ENCODE data around the gene DOCK1.
"Not testable (repeated sequence)": the region's sequence is repeated elsewhere in the genome, so short reads cannot be mapped to it uniquely, and the experiment has no call there.

DOCK1 gene

DNA sequence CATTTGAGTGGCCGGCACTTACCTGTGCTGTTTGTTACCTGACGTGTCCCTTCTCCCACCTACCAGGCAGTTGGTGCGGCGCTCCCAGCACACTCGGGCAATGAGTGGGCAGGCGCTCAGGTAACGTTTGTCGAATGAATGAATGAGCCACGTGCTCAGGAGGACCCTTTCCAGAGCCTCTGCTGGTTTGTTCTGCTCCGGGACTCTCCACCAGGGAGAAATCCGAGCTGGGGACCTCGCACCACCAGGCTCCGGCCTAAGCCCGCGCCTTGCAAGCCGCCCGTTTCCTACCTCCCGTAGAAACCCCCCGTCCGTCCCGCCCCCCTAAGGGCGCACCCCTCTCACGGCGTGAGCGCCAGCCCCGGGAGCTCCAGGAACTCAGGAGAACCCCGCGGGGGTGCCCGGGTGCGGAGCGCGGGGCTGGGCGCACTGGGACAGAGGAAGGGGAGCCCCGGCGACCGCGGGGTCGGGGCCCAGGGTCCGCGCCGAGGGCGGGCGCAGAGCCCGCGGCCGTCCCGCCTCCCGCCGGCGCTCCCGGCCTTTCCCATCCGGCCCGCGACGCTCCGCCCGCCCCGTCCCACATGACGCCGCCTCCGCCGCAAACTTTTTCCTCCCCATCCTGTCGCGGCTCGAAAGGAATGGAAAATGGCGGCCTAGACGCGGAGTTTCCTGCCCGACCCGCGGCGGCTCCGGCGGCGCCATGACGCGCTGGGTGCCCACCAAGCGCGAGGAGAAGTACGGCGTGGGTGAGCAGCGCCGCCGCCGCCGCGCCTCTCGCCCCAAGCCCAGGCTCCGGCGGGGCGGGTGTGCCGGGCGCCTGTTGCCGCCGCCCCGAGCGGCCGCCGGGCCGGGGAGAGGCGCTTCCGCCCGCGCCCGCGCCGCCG, at the start of gene DOCK1:
TSS of gene DOCK1 (plus strand) at position 611 of the 884 bp plus-strand sequence. CDS start at position 701, 90 bp downstream.
- DNase-seq (ENCODE audit: low read depth) = no peak

GRCh38 chr10:126857178-126857806, 47.9 kb upstream of the DOCK1 start:
- DNase-seq (ENCODE audit: low read depth) = no peak

- no peak for DNase-seq (ENCODE audit: low read depth)
These were observed 37.5 kb upstream of the DOCK1 start for GRCh38 chr10:126867567-126868365.

DNA sequence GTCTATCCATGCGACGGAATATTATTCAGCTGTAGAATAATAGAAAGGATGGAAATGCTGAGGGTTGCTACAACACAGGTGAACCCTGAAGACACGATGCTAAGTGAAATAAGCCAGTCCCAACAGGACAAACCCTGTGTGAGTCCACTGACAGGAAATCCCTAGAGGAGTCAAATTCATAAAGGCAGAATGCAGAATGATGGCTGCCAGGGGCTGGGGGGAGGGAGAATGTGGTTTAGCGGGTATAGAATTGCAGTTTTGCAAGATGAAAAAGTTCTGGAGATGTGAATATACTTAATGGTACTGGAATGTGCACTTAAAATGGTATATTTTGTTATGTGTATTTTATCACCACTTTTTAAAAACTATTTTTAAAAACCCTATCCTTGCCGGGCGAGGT, 36.9 kb upstream of the DOCK1 start:
- no peak for DNase-seq (ENCODE audit: low read depth)

- no peak for DNase-seq (ENCODE audit: low read depth)
These were observed 33.1 kb upstream of the DOCK1 start for GRCh38 chr10:126872135-126872534.

GRCh38 chr10:126872768-126873167, 32.5 kb upstream of the DOCK1 start:
- DNase-seq (ENCODE audit: low read depth) = no peak

DNA sequence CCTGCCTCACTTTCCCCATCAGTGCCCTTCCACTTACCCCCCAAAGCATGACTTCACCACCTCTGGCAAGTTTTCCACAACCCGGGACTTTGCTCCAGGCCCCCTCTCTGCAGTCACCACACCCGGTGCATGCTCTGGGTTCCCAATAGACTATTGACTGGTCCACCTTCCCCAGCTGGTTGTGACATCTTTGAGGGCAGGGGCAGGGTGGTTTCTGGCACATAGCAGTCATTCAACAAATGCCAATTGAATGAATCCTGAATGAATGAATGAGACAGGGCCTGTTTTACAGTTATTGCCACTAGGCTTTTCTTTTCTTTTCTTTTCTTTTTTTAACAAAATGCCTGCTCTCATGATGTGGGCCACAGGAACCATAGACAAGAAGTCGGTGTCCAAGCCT, 28.8 kb upstream of the DOCK1 start:
- no peak for DNase-seq (ENCODE audit: low read depth)

DNA sequence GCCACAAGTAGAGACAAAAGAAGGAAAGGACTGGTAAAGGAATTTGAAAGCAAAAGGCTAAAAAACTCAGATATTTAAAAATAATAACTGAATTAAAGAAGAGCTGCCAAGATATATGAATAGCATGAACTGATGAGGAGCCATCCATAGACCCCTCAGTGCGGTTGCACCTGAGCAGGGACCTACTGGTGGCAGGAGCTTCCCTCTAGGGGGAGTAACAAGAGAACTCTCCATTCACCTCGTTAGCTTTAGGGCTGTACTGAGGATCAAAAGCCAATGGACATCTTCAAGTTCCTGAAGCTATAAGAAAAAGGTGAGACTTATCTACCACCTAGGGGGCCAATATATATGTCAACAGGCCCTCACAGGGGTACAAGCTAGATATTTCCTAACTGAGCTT, 27.8 kb upstream of the DOCK1 start:
- no peak for DNase-seq (ENCODE audit: low read depth)

DNA sequence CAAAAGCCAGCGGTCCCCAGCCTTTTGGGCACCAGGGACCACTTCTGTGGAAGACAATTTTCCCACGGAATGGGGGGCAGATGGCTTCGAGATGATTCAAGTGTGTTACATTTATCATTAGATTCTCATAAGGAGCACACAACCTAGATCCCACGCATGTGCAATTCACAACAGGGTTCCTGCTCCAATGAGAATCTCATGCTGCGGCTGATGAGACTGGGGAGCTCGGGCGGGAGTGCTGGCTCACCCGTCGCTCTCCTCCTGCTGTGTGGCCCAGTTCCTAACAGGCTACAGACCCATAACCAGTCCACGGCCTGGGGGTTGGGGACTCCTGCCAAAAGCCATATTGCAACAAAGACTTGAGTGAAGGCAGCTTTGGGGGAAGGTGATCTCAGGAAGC, 26.6 kb upstream of the DOCK1 start:
- DNase-seq (ENCODE audit: low read depth) = no peak

DNA sequence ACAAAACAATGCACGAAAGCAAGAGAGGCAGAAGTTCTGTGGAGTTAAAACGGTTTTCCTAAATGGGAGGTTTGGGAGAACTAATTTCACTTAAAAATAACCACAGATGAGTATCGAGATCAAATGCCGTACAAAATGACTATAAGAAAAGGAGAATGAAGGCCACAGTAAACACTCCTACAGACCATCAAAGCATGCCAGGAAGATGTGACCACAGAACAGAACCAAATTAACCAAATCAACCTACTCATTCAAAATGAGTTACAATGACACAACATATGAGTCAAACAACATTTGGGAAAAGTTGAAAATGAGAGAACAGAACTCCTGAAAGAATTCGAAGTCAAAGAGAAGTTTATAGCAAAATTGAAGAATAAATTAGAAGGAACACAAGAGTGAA, 24.3 kb upstream of the DOCK1 start:
- DNase-seq (ENCODE audit: low read depth) = no peak

GRCh38 chr10:126882055-126882454, 23.2 kb upstream of the DOCK1 start:
- not testable (repeated sequence) for DNase-seq (ENCODE audit: low read depth)

DNA sequence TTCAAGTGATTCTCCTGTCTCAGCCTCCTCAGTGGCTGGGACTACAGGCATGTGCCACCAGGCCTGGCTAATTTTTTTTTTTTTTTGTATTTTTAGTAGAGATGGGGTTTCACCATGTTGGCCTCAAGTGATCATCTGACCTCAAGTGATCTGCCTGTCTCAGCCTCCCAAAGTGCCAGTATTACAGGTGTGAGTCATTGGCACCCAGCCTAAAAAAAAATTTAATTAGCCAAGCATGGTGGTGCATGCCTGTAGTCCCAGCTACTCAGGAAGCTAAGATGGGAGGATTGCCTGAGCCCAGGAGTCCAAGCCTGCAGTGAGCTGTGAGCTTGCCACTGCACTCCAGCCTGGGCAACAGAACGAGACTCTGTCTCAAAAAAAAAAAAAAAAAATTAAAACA, 16.8 kb upstream of the DOCK1 start:
- not testable (repeated sequence) for DNase-seq (ENCODE audit: low read depth)

GRCh38 chr10:126889421-126889820, 15.8 kb upstream of the DOCK1 start:
- no peak for DNase-seq (ENCODE audit: low read depth)

GRCh38 chr10:126890797-126891196, 14.4 kb upstream of the DOCK1 start:
- not testable (repeated sequence) for DNase-seq (ENCODE audit: low read depth)

DNA sequence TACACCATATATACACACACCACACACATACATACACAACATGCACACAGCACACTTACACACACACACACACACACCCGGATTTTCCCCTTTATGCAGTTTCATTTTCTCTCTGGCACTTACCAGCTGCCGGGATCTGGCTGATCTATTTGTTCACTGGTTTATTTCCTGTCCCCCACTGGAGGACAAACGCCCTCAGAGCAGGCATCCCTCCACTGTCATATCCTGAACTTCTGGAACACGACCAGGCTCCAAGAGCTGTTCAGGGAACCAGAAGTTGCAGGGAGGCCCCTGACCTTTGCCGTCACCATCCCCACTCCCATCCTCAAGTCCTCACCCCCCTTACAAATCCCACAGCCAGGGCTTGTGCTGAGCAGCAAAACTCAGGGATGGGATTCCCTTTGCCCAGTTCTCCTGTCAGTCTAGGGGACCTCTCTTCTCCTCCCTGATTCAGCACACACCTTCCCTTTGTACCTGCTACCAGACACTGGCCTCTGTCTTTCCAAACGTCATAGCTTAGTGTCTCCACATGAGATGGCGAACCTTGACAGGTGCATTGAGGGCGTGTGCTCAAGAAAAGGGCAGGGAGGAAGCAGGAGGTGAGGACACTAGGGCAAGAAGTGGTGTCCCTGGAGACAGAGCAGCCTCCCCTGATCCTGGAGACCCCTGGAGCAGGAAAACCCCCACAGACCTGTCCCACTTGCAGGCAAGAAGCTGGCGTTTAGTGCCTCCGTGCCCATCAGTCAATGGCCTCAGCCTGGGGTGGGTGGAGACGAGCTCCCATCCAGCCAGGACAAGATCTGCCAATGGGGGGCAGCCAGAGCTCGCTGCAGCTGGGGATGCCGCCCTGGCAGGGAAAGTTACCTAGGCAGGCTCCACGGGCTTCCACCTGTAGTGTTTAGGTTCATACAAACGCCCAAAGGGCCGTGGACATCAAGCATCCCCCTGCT, 12.7 kb upstream of the DOCK1 start:
- no peak for DNase-seq (ENCODE audit: low read depth)

DNA sequence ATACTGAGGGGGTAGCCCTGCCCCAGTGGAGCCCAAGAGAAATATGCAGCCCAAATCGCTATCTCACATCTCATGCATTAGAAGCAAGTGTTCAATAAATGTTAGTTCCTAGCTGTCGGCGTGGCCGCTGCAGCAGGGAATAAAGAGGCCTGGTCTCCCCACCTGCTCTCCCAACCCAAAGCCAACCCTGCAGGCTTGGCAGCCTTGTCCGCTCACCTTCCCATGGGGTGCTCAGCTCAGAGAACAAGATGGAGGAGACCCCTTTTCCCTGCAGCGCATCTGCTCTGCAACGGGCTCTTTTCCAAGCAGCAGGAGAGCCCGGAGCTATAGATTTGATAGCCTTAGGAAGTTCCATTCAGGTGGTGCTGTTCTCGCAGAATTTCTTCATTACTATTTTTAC, 12.0 kb upstream of the DOCK1 start:
- no peak for DNase-seq (ENCODE audit: low read depth)

DNA sequence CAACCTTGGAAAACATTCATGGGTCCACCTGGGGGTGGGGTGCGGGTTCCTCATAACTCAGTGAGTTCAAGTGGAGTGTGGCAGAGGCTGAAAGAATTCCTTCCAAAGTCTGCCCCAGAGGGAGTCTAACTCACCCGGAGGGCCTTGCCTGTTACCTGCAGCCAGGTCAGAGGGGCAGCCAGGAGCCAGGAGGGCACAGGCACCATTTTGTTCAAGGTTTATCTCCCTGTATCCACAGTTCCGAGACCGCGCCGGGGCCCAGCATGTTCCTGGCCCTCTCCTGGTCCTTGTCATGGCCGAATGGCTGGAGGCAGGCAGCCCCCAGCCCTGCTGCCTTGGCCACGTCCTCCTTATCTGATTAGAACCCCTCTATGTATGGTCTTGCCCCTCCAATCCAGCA, 11.4 kb upstream of the DOCK1 start:
- no peak for DNase-seq (ENCODE audit: low read depth)

- DNase-seq (ENCODE audit: low read depth) = no peak
These were observed 9.9 kb upstream of the DOCK1 start for GRCh38 chr10:126895214-126895781.

DNA sequence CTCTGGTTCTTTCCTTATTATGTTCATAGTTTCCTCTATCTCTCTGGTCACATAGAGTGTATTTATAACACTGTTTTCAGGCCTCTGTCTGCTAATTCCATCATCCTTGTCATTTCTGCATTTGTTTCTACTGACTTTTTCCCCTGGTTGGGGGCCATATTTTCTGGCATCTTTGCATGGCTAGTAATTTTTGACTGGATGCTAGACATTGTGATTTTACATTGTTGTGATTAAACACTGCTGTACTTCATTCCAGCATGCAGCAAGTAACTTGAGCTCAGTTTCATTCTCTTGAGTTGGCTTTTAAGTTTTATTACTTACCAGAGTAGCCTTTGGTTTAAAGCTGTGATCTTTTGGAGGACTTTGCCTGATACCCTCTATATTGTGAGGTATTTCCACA, 6.8 kb upstream of the DOCK1 start:
- DNase-seq (ENCODE audit: low read depth) = no peak

DNA sequence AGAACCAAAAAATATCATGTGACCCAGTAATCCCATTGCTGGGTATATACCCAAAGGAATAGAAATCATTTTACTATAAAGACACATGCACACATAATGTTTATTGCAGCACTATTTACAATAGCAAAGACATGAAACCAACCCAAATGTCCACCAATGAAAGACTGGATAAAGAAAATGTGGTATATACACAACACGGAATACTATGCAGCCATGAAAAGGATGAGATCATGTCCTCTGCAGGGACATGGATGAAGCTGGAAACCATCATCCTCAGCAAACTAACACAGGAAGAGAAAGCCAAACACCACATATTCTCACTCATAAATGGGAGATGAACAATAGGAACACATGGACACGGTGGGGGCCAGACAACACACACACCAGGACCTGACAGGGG, 5.7 kb upstream of the DOCK1 start:
- not testable (repeated sequence) for DNase-seq (ENCODE audit: low read depth)

- no peak for DNase-seq (ENCODE audit: low read depth)
These were observed 3.1 kb upstream of the DOCK1 start for GRCh38 chr10:126902157-126902556.

All from stimulated activated CD4-positive, alpha-beta T cell treated with anti-CD3 and anti-CD28 coated beads, Interleukin-2, amount 100 ng/mL, for 4 hours (primary cell).